Measurements from ENCODE around the gene ZNF527.

DNA sequence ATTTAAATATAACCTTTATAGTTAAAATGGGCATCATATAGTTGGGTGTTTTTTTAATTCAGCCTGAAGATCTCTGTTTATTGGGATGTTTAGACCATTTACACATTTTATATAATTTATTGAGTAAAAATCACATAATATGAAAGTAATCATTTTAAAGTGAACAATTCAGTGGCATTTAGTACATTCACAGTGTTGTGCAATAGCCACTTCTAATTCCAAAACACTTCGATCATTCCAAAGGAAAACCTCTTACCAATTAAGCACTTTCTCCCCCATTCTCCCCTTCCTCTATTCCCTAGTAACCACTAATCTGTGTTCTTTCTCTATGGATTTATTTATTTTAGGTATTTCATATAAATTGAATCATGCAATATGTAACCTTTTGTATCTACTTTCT, 30.2 kb downstream of the ZNF527 start:
- TF ChIP-seq, protein P1, sequence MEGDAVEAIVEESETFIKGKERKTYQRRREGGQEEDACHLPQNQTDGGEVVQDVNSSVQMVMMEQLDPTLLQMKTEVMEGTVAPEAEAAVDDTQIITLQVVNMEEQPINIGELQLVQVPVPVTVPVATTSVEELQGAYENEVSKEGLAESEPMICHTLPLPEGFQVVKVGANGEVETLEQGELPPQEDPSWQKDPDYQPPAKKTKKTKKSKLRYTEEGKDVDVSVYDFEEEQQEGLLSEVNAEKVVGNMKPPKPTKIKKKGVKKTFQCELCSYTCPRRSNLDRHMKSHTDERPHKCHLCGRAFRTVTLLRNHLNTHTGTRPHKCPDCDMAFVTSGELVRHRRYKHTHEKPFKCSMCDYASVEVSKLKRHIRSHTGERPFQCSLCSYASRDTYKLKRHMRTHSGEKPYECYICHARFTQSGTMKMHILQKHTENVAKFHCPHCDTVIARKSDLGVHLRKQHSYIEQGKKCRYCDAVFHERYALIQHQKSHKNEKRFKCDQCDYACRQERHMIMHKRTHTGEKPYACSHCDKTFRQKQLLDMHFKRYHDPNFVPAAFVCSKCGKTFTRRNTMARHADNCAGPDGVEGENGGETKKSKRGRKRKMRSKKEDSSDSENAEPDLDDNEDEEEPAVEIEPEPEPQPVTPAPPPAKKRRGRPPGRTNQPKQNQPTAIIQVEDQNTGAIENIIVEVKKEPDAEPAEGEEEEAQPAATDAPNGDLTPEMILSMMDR (conservative IDR thresholded peaks at IDR 0.05 in 1 of 2, IDR thresholded peaks at IDR 0.05 in 1 of 2; ENCODE audit: extremely low read depth in 1 of 2, insufficient read depth in 1 of 2, low read depth in 1 of 2, low read length in 2 of 2): no peak
- TF ChIP-seq EZH2 (IDR thresholded peaks at IDR 0.05; ENCODE audit: borderline replicate concordance, low read length): no peak

Measured in mammary epithelial cell (primary cell).